GM12801 (cell line): ENCODE measurements around the gene SPATS2.

ENCODE experiments used
- CTCF ChIP-seq: IDR thresholded peaks from one replicate; pipeline ENCODE4 v1.5.1; 2011; ENCODE audit warnings: control low read depth; ENCODE audit not compliant: insufficient read length; ENCODE audit errors: extremely low read depth

The SPATS2 gene

DNA sequence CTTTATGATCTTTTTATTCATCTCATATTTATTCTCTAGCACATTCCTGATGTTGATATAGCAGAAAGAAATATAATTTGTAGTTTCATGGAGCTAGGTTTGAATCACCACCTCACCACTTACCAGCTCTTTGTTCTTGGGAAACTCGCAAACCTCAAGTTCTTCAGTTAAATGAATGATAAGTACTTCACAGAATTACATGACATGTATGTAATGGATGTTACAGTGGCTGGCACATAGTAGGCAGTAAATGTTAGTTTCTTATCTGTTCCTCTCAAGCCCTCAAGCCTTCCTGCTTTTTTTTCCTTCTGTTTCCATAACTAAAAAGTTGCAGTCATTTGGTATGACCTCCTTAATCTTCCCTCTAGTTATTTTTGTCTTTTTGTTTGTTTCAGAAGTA is 54.9 kb downstream of the SPATS2 start:
- no peak for TF ChIP-seq CTCF

- no peak for TF ChIP-seq CTCF
These were observed 61.5 kb downstream of the SPATS2 start for GRCh38 chr12:49428793-49429192.

- no peak for TF ChIP-seq CTCF
These were observed 65.4 kb downstream of the SPATS2 start for GRCh38 chr12:49432616-49433015.

GRCh38 chr12:49439042-49439441 is 71.8 kb downstream of the SPATS2 start:
- TF ChIP-seq CTCF: no peak

GRCh38 chr12:49440035-49440434 is 72.8 kb downstream of the SPATS2 start:
- TF ChIP-seq CTCF: no peak

- TF ChIP-seq CTCF: no peak
These were observed 75.7 kb downstream of the SPATS2 start for GRCh38 chr12:49442915-49443314.

- no peak for TF ChIP-seq CTCF
These were observed 79.3 kb downstream of the SPATS2 start for GRCh38 chr12:49446571-49446970.

DNA sequence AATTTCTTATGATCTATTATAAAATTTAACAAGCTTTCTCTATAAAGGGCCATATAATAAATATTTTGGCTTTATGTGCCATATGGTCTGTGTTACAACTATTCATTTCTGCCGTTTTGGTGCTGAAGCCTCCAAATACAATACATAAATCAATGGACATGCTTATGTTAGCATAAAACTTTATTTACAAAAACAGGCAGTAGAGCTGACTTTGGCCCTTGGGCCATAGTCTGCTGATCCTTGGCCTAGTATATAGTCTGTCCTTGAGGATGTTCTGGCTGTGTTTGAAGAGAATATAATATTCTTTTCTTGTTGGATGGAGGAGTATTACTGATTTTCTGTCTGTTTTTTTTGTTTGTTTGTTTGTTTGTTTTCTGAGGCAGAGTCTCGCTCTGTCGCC is 81.6 kb downstream of the SPATS2 start:
- TF ChIP-seq CTCF: no peak
